Activated T-helper 9 cell treated with anti-CD3 and anti-CD28 coated beads, Interleukin-2, amount 50 U/mL, for 16 hours (primary cell): ENCODE data around the gene POLG2.
"Not testable (repeated sequence)": the region's sequence is repeated elsewhere in the genome, so short reads cannot be mapped to it uniquely, and the experiment has no call there.

Experiments used
- DNase-seq: peaks from one replicate; pipeline ENCODE4 v3.0.0-alpha.2; 2020; ENCODE audit warnings: low read depth

POLG2 gene

DNA sequence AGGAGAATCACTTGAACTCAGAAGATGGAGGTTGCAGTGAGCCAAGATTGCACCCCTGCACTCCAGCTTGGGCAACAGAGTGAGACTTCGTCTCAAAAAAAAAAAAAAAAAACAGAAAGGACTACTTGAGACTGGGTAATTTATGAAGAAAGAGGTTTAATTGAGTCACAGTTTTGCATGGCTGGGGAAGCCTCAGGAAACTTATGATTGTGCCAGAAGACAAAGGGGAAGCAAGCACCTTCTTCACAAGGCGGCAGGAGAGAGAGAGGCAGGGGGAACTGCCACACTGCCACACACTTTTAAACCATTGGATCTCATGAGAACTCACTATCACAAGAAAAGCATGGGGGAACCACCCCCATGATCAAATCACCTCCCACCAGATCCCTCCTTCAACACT, 56.9 kb downstream of the POLG2 start:
- no peak for DNase-seq

DNA sequence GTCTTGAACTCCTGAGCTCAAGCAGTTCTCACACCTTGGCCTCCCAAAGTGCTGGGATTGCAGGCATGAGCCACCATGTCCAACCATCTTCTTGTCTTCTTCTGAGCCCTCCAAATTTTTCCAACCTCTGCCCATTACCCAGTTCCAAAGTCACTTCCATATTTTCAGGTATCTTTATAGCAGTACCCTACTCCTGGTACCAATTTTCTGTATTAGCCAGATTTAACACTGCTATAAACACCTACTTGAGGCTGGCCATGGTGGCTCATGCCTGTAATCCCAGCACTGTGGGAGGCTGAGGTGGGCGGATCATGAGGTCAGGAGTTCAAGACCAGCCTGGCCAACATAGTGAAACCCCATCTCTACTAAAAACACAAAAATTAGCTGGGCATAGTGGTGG, 57.3 kb downstream of the POLG2 start:
- not testable (repeated sequence) for DNase-seq

DNA sequence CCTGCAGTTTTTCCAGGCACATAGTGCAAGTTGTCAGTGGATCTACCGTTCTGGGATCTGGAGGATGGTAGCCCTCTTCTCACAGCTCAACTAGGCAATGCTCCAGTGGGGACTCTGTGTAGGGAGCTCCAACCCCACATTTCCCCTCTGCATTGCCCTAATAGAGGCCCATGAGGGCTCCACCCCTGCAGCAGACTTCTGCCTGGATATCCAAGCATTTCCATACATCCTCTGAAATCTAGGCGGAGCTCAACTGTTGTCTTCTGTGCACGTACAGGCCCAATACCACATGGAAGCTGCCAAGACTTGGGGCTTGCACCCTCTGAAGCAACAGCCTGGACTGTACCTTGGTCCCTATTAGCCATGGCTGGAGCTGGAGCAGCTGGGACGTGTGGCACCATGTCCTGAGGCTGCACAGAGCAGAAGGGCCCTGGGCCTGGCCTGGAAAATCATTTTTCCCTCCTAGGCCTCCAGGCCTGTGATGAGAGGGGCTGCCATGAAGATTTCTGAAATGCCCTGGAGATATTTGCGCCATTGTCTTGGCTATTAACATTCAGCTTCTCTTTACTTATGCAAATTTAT, 58.8 kb downstream of the POLG2 start:
- no peak for DNase-seq

DNA sequence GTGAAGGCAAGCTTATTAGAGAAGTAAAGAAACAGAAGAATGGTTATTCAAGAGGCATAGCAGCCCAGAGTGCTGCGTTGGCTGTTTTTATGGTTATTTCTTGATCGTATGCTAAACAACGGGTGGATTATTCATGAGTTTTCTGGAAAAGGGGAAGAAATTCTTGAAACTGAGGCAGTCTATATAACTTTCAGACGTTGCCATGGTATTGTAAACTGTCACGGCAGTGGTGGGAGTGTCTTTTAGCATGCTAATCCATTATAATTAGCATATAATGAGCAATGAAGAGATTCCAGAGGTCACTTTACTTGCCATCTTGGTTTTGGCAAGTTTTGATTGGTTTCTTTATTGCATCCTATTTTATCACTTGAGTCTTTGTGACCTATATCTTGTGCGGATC, 65.3 kb downstream of the POLG2 start:
- DNase-seq = no peak

DNA sequence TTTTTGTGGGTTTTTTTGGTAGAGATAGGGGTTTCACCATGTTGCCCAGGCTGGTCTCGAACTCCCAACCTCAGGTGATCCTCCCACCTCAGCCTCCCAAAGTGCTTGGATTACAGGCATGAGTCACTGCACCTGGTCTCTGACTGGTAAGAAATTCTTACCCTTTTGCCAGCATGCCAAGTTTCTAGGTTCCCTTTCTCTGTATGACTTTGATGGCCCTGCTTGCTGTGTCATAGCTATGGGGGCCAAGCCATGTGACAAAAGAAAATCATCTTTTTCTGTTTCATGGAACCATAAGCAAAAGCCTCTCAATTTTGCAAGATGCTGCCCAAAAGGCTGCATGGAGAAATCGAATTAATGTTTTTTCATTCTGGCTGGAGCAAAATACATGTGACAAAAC, 66.8 kb downstream of the POLG2 start:
- DNase-seq = not testable (repeated sequence)

DNA sequence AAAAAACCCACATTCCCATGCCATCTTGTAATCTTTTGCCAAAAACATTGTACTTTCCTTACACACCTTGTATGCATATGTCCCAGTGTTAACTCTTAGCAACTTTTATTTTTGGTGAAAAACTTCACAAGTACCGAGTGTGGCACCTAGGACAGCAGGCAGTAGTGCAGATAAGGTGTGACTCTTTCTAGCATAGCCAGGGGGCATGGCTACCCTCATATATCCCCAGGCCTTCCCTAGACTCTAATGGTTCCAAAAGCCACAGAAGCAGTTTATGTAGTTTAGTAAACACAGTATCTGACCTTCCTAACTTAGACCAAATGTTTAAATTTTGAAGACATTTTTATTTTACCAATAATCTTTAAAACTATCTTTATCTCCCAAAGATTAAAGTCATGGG, 68.4 kb downstream of the POLG2 start:
- no peak for DNase-seq
